Stomach (tissue), 4 donors: ENCODE data around the gene MATN4.

Experiments
- EP300 ChIP-seq: sonication (generic); formaldehyde crosslinking; IDR thresholded peaks from one replicate; pipeline ENCODE4 v1.6.1; 2017; ENCODE audit warnings: antibody characterized with exemption
- POLR2A ChIP-seq, 4 donors: fragments of 450-650 bp; IDR thresholded peaks; one replicate each; pipeline ENCODE4 v1.6.1; 2016; ENCODE audit warnings: antibody characterized with exemption in 4 of 4, control low read depth in 2 of 4, mild to moderate bottlenecking in 1 of 4, moderate library complexity in 1 of 4
- POLR2AphosphoS5 ChIP-seq, 3 donors: sonication (generic); formaldehyde crosslinking; IDR thresholded peaks; one replicate each; pipeline ENCODE4 v1.6.1; 2016; ENCODE audit warnings: antibody characterized with exemption in 3 of 3
- TF ChIP-seq, protein P1 (sequence below), 7 experiments: fragments of 450-650 bp in 4 of 7; fragments of 200-600 bp in 3 of 7; sonication (generic) in 3 of 7; IDR thresholded peaks; one replicate each; pipeline ENCODE4 v1.5.1; 2016 to 2019; ENCODE audit warnings: antibody characterized with exemption in 7 of 7, control low read depth in 2 of 7, mild to moderate bottlenecking in 1 of 7

DNA sequence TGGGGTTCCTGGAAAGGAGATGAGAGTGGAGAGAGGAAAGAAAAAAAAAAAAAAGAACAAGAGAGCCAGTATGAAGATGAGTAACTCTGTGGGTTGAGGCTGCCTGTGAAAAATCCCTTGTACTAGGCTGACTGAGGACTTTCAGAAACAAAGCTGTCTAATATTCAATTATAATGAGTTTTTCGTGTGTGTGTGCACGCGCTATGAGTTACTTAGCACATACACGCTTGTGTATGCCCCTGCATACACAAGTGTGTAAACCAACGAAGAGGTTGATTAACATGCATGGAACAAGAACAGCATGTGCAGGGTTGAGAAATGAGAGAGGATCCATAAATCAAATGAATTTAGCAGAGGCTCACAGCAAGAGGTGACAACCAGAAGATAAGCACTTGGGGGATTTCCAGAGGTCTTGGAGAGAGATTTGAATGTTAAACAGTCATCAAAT is 6.3 kb downstream of the MATN4 start:
- TF ChIP-seq, protein P1, sequence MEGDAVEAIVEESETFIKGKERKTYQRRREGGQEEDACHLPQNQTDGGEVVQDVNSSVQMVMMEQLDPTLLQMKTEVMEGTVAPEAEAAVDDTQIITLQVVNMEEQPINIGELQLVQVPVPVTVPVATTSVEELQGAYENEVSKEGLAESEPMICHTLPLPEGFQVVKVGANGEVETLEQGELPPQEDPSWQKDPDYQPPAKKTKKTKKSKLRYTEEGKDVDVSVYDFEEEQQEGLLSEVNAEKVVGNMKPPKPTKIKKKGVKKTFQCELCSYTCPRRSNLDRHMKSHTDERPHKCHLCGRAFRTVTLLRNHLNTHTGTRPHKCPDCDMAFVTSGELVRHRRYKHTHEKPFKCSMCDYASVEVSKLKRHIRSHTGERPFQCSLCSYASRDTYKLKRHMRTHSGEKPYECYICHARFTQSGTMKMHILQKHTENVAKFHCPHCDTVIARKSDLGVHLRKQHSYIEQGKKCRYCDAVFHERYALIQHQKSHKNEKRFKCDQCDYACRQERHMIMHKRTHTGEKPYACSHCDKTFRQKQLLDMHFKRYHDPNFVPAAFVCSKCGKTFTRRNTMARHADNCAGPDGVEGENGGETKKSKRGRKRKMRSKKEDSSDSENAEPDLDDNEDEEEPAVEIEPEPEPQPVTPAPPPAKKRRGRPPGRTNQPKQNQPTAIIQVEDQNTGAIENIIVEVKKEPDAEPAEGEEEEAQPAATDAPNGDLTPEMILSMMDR (IDR thresholded peaks at IDR 0.05), result no peak
- TF ChIP-seq POLR2A (IDR thresholded peaks at IDR 0.05) (no peak), POLR2AphosphoS5 (IDR thresholded peaks at IDR 0.05) (no peak), EP300 (no peak)
